GM18861 (cell line): ENCODE results near the gene MYCBPAP.

Source experiments
- ATAC-seq: cut with Tn5 transposase; IDR thresholded peaks from one replicate; pipeline ENCODE4 v1.9.1; 2021; ENCODE audit not compliant: unreplicated experiment

MYCBPAP gene

GRCh38 chr17:50535407-50535806 is 27.2 kb downstream of the MYCBPAP start:
- no peak for ATAC-seq

GRCh38 chr17:50536683-50537646 is 28.7 kb downstream of the MYCBPAP start:
- ATAC-seq = no peak

GRCh38 chr17:50537721-50538548 is 29.7 kb downstream of the MYCBPAP start:
- no peak for ATAC-seq

- no peak for ATAC-seq
Observed at GRCh38 chr17:50538549-50539410, 30.5 kb downstream of the MYCBPAP start.

- no peak for ATAC-seq
Observed at GRCh38 chr17:50539762-50540559, 31.7 kb downstream of the MYCBPAP start.

- no peak for ATAC-seq
Observed at GRCh38 chr17:50540560-50541401, 32.5 kb downstream of the MYCBPAP start.

GRCh38 chr17:50541402-50541715 is 33.1 kb downstream of the MYCBPAP start:
- ATAC-seq = no peak

- peak; percentile 55 for ATAC-seq
Observed at GRCh38 chr17:50541716-50542688, 33.8 kb downstream of the MYCBPAP start.

GRCh38 chr17:50542795-50543774 is 34.8 kb downstream of the MYCBPAP start:
- ATAC-seq = no peak

- no peak for ATAC-seq
Observed at GRCh38 chr17:50544516-50544915, 36.3 kb downstream of the MYCBPAP start.

GRCh38 chr17:50545311-50545710 is 37.1 kb downstream of the MYCBPAP start:
- no peak for ATAC-seq

- no peak for ATAC-seq
Observed at GRCh38 chr17:50546701-50547034, 38.4 kb downstream of the MYCBPAP start.

GRCh38 chr17:50547035-50547735 is 38.9 kb downstream of the MYCBPAP start, which contains the start of gene SPATA20:
Gene SPATA20, plus strand, starts transcription at chr17:50547174. Its CDS starts 35 bp downstream, at chr17:50547209.
- ATAC-seq = peak; percentile 72

- ATAC-seq = no peak
Observed at GRCh38 chr17:50547736-50548083, 39.5 kb downstream of the MYCBPAP start.

GRCh38 chr17:50548831-50549230 is 40.6 kb downstream of the MYCBPAP start:
- ATAC-seq = no peak

GRCh38 chr17:50549256-50549941 is 41.2 kb downstream of the MYCBPAP start:
- ATAC-seq = no peak
